C4-2B (cell line): ENCODE results near the gene MLLT10.

ENCODE experiments used
- H3K27ac ChIP-seq: fragments of 450-650 bp; 2 replicates; pipeline ENCODE4 v1.5.1; 2017
- CTCF ChIP-seq: fragments of 450-650 bp; conservative IDR thresholded peaks from 2 replicates; pipeline ENCODE4 v1.5.1; 2017; ENCODE audit warnings: mild to moderate bottlenecking
- ZFX ChIP-seq: fragments of 450-650 bp; IDR thresholded peaks from 2 replicates; pipeline ENCODE4 v1.6.1; 2017

MLLT10 gene

GRCh38 chr10:21692916-21693315 lies 158.9 kb downstream of the MLLT10 start:
- H3K27ac ChIP-seq = no peak overlapping the region
- no peak for TF ChIP-seq CTCF
- TF ChIP-seq ZFX = no peak

- H3K27ac ChIP-seq = no peak overlapping the region
These were observed 159.4 kb downstream of the MLLT10 start for GRCh38 chr10:21693418-21693817.

GRCh38 chr10:21694631-21695030 lies 160.6 kb downstream of the MLLT10 start:
- no peak for TF ChIP-seq ZFX
- TF ChIP-seq CTCF = no peak
- no peak overlapping the region for H3K27ac ChIP-seq

More at GRCh38 chr10:21693418-21693817, 159.4 kb downstream of the MLLT10 start:
- no peak for TF ChIP-seq ZFX
- TF ChIP-seq CTCF = no peak

- no peak overlapping the region for H3K27ac ChIP-seq
- TF ChIP-seq CTCF = no peak
- no peak for TF ChIP-seq ZFX
These were observed 162.3 kb downstream of the MLLT10 start for GRCh38 chr10:21696302-21696701.

- no peak overlapping the region for H3K27ac ChIP-seq
- TF ChIP-seq CTCF (no peak), ZFX (no peak)
These were observed 165.5 kb downstream of the MLLT10 start for GRCh38 chr10:21699575-21699974.

- TF ChIP-seq CTCF (no peak), ZFX (no peak)
- H3K27ac ChIP-seq = no peak overlapping the region
These were observed 166.4 kb downstream of the MLLT10 start for GRCh38 chr10:21700474-21700873.

GRCh38 chr10:21702633-21703111 lies 168.6 kb downstream of the MLLT10 start:
- no peak for TF ChIP-seq ZFX
- no peak for TF ChIP-seq CTCF
- H3K27ac ChIP-seq = no peak overlapping the region
